HG03280 (cell line): Measurements from ENCODE around the gene CHMP1B.

Experiments
- ATAC-seq: cut with Tn5 transposase; IDR thresholded peaks from one replicate; pipeline ENCODE4 v1.9.1; 2021; ENCODE audit warnings: mild to moderate bottlenecking, moderate library complexity; ENCODE audit not compliant: unreplicated experiment

The CHMP1B gene

DNA sequence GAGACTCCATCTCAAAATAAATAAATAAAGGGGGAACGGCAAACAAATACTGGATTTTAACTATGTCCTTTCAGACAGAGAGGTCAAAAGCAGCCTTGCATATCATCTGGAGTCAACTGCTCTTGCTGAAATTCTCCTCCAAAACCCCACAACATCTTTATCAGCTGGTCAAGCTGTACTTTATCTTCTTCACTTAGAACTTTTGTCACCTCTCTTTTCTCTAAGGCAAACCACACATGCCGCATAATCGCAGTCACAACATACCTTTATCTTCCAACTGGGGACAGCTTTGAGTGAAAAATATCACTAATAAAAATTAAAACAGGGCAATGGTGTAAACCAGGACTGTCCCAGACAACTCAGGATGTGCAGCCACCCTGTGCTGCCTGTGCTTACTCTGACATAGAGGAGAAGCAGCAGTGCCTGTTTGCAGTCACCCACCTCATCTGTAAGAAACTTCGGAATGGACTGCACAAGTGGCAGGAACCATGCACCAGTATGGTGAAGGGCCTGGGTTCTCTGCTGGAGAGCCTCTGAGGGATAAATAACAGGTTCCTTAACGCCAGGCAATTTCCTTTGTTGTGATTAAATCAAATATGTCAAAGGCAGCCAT is 50.7 kb downstream of the CHMP1B start:
- ATAC-seq: no peak

DNA sequence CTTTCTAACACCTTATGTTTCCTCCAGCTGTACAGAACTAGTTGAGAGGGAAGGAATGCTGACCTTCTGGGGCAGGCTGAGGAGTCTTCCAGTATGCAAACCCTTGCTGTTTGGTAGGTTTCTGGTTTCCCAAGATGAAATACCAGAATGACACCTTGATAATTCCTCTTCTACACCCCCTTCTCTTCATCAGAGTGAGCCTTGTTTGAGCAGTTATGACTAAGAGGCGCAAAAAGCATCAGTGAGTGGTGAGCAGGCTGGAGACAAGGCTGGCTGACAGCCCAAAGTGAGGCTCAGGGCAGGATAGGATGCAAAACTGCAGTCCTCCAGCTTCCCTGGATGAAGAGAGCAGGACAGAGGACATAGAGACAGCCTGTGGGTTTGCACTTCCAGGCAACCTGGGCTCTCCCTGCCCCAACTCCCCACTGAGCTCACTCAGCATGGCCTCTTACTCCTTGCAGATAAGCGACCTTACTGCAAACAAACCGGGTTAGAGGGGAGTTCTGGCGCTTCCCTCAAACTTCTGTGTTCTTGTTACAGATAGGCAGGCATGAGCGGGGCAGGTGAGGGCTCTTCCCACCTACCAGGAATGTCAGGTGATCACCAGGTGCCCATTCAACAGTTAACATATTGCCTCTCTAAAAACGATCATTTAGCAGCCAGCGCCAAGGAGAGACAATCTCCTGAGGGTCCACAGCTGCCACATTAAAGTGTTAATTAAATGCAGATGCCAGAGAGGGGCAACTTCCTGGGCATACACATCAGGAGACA is 51.5 kb downstream of the CHMP1B start:
- ATAC-seq: no peak
